Vagina (tissue), 2 donors: ENCODE measurements around the gene HES1. TPM values are rescaled to one million over a fixed set of nuclear protein-coding genes. Genes with fewer than 3 reads are reported as not detected.

Experiments
- DNase-seq, 2 donors: peaks; one replicate each; pipeline ENCODE4 v3.0.0-alpha.2; 2017; ENCODE audit errors: extremely low spot score in 2 of 2
- H3K27ac ChIP-seq: fragments of 200-600 bp; sonication (generic); one replicate; pipeline ENCODE4 v1.5.1; 2019
- H3K27me3 ChIP-seq: fragments of 200-600 bp; sonication (generic); one replicate; pipeline ENCODE4 v1.5.1; 2019
- H3K36me3 ChIP-seq, 2 donors: fragments of 200-600 bp; sonication (generic); one replicate each; pipeline ENCODE4 v1.5.1; 2017 to 2019
- H3K4me1 ChIP-seq: fragments of 200-600 bp; sonication (generic); one replicate; pipeline ENCODE4 v1.5.1; 2019
- H3K4me3 ChIP-seq, 2 donors: fragments of 200-600 bp; sonication (generic); 1 replicate in 1 of 2; 2 replicates in 1 of 2; pipeline ENCODE4 v1.5.1; 2016 to 2019
- H3K9me3 ChIP-seq: fragments of 200-600 bp; sonication (generic); one replicate; pipeline ENCODE4 v1.5.1; 2019
- POLR2A ChIP-seq, 2 donors: fragments of 450-650 bp; IDR thresholded peaks; one replicate each; pipeline ENCODE4 v1.6.1; 2017; ENCODE audit warnings: antibody characterized with exemption in 2 of 2, mild to moderate bottlenecking in 2 of 2, moderate library complexity in 2 of 2
- POLR2AphosphoS5 ChIP-seq, 2 donors: sonication (generic); formaldehyde crosslinking; IDR thresholded peaks; one replicate each; pipeline ENCODE4 v1.9.0; 2017; ENCODE audit warnings: antibody characterized with exemption in 2 of 2, mild to moderate bottlenecking in 2 of 2, low read depth in 1 of 2; ENCODE audit not compliant: insufficient read depth in 1 of 2
- intact Hi-C: fragments of 100-400 bp; cut with DNase I; formaldehyde crosslinking; loops from one replicate; pipeline ENCODE4 v1.15.1; 2023
- total RNA-seq: library from RNA; depleted of rRNA; stranded (reverse); fragments of >200 nt; gene quantifications from one replicate; pipeline ENCODE4 v1.2.3, GENCODE V29; 2016
- TF ChIP-seq, protein P1 (sequence below), 3 experiments: fragments of 450-650 bp in 2 of 3; fragments of 200-600 bp in 1 of 3; sonication (generic) in 1 of 3; IDR thresholded peaks; one replicate each; pipeline ENCODE4 v1.5.1; 2017 to 2019; ENCODE audit warnings: antibody characterized with exemption in 3 of 3, mild to moderate bottlenecking in 2 of 3, moderate library complexity in 2 of 3

The HES1 gene
- total RNA-seq, 1 donor from 2014 or later: 191 TPM

DNA sequence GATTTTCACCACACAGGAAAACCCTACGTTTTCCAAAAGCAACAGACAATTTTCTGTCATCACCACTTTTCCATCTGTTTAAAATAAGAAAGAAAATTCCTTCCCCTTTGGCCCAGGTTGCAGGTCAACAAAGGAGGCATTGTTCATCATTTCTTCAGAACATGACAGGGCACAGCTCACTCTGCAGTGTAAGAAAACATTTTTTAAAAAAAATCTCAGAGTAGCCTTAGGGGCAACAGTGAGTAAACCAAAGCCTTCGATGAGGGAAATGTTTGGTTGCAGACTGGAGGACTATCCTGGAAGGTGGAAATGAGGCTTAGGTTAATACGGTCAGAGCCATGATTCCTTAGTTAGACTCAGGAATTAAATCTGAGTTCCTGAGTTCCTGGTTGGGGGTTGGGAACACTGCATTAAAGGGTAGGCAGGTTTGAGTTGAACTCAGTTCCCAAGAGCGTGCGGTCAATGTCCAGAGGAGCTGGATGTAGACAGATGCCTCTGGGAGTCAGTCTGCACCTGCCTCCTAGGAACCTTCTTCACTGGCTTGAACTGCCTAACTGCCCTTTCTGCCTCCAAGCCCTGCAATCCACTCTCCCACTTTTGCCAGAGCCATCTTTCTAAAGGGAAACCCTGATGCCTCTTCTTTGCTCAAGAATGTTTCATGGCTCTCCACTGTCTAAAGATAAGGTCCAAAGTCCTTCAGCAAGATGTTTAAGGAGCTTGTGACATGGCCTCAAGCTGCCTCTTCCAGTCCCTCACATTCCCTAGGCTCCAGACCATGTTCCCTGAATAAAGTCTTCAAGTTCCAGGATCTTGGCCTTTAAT lies 3.3 kb upstream of the HES1 start:
- Histone ChIP-seq H3K4me3 (no peak overlapping the region), H3K4me1 (peaks cover 23% of the 10 kb centered on the region), H3K36me3 (no peaks in the 10 kb centered on the region), H3K27ac (no peak overlapping the region), H3K9me3 (no peaks in the 10 kb centered on the region), H3K27me3 (no peaks in the 10 kb centered on the region)
- TF ChIP-seq POLR2AphosphoS5 (IDR thresholded peaks at IDR 0.05; ENCODE audit: insufficient read depth in 1 of 2, low read depth in 1 of 2): no peak
- TF ChIP-seq, protein P1, sequence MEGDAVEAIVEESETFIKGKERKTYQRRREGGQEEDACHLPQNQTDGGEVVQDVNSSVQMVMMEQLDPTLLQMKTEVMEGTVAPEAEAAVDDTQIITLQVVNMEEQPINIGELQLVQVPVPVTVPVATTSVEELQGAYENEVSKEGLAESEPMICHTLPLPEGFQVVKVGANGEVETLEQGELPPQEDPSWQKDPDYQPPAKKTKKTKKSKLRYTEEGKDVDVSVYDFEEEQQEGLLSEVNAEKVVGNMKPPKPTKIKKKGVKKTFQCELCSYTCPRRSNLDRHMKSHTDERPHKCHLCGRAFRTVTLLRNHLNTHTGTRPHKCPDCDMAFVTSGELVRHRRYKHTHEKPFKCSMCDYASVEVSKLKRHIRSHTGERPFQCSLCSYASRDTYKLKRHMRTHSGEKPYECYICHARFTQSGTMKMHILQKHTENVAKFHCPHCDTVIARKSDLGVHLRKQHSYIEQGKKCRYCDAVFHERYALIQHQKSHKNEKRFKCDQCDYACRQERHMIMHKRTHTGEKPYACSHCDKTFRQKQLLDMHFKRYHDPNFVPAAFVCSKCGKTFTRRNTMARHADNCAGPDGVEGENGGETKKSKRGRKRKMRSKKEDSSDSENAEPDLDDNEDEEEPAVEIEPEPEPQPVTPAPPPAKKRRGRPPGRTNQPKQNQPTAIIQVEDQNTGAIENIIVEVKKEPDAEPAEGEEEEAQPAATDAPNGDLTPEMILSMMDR (IDR thresholded peaks at IDR 0.05): no peak
- TF ChIP-seq POLR2A (IDR thresholded peaks at IDR 0.05): no peak
- DNase-seq: no peak
- intact Hi-C loops: loop anchor here (10.0 kb wide), 1 partner anchor 58 kb away; no protein-coding TSS in a partner anchor

DNA sequence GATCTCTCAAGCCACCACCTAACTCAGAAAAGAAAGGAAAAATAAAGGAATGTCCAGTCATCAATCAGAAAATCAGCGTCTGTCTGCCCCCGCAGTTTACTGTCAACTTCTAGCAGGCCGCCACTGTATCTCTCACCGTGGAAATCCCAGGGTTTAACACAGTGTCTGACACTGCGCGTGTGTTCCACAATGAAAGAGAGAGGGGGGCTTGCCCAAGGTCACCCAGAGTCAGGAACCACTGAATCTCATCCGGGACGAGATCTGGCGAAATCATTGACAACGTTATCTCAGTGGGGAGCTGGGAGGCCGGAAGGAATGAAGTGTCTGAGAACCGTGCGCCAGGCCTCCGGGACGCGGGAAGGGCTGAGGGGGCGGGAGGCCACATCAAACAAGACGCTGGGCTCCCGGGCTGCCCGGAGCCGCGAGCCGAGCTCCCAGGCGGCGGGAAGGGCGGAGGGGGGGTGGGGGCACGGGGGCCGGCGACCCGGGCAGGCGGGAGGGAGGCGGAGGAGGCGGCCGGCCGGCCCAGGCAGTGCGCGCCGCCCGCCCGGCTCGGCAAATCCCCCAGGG lies 2.2 kb upstream of the HES1 start:
- H3K27ac ChIP-seq: peak overlapping the region; percentile 86
- no peaks in the 10 kb centered on the region for H3K36me3 ChIP-seq
- TF ChIP-seq POLR2A (IDR thresholded peaks at IDR 0.05) (no peak), POLR2AphosphoS5 (IDR thresholded peaks at IDR 0.05; ENCODE audit: insufficient read depth in 1 of 2, low read depth in 1 of 2) (no peak)
- TF ChIP-seq, protein P1 (IDR thresholded peaks at IDR 0.05): no peak
- H3K4me3 ChIP-seq: peak overlapping the region; percentile 54 to 63
- no peak for DNase-seq
- H3K4me1 ChIP-seq: peaks cover 33% of the 10 kb centered on the region
- no peaks in the 10 kb centered on the region for H3K9me3 ChIP-seq
- no peaks in the 10 kb centered on the region for H3K27me3 ChIP-seq
- intact Hi-C loops: loop anchor here (2.0 to 10.0 kb wide), 2 partner anchors 59 to 181 kb away; no protein-coding TSS in a partner anchor

DNA sequence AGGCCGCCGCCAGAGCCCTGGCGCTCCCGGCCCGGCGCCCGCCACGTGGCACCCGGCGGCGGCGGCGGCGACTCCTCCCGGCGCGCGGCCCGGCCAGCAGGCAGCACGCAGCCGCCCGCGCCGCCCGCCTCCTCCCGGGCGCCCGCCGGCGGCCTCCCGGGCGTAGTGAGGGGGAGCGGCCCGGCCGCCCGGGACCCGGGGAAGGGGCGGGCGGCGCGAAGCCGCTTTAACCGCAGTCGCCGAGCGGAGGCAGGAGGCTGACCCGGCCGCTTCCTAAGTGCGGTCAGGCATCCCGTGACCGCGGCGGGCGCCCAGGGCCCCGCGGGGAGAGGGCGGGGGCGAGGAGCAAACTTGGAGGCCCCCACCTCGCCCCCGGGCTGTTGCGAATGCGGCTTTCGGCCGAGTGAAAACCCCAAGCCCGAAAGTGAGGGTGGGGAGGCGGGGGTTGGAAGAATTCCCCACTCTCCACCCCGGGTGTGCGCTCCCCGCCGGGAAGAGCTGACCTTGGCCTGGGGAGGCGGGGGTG lies 1.7 kb upstream of the HES1 start:
- H3K9me3 ChIP-seq: no peaks in the 10 kb centered on the region
- peaks cover 38% of the 10 kb centered on the region for H3K4me1 ChIP-seq
- DNase-seq: no peak

DNA sequence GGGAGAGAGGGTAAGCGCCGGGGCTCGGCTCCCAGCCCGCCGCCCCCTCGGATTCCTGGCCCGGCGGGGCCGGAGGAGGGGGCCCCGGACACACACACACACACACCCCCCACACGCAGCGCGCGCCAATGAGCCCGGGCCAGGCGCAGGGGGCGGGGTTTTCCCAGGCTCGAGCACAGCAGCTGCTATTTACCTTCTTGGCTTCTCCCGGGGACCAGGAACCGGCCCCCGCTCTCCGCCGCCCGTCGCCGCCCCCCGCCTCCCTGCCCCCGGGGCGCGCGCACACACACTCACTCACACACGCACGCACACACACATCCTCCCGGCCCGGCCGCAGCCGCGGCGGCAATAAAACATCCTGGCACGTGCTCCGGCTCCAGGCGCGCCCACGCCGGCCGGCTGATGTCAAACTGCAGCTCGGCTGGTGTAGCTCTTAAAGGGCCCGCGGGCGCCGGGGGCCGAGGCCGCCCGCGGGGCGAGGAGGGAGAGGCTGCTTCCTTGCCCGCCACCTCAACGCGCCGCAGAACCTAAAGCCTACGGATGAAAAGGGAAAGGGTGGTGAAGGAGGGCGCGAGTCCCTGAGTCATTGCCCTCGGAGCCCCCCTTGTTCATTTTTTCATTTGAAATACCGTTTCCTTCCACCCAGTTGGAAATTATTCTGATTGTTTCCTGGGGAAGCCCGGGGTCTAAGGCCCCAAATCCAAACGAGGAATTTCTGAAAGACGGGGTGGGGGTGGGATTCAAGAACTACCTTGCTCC lies 1.0 kb upstream of the HES1 start:
- peaks cover 41% of the 10 kb centered on the region for H3K4me1 ChIP-seq
- no peaks in the 10 kb centered on the region for H3K27me3 ChIP-seq
- TF ChIP-seq POLR2A (IDR thresholded peaks at IDR 0.05) (peak in 1 of 2 donors; percentile 38), POLR2AphosphoS5 (IDR thresholded peaks at IDR 0.05; ENCODE audit: insufficient read depth in 1 of 2, low read depth in 1 of 2) (peak; percentile 69 to 86)
- TF ChIP-seq, protein P1 (IDR thresholded peaks at IDR 0.05): peak in 1 of 3 experiments; percentile 4
- peak overlapping the region; percentile 54 to 63 for H3K4me3 ChIP-seq
- peak in 1 of 2 donors; percentile 98 for DNase-seq
- no peaks in the 10 kb centered on the region for H3K9me3 ChIP-seq
- intact Hi-C loops: loop anchor here (2.0 to 10.0 kb wide), 3 partner anchors 60 to 353 kb away; no protein-coding TSS in a partner anchor
- peak overlapping the region; percentile 86 for H3K27ac ChIP-seq
- no peaks in the 10 kb centered on the region for H3K36me3 ChIP-seq

More for the DNA sequence above, 1.7 kb upstream of the HES1 start:
- intact Hi-C loops: loop anchor here (2.0 to 10.0 kb wide), 2 partner anchors 59 to 181 kb away; no protein-coding TSS in a partner anchor
- Histone ChIP-seq H3K27me3 (no peaks in the 10 kb centered on the region), H3K36me3 (no peaks in the 10 kb centered on the region), H3K4me3 (peak overlapping the region; percentile 54 to 63), H3K27ac (peak overlapping the region; percentile 86)
- TF ChIP-seq POLR2AphosphoS5 (IDR thresholded peaks at IDR 0.05; ENCODE audit: insufficient read depth in 1 of 2, low read depth in 1 of 2) (no peak), POLR2A (IDR thresholded peaks at IDR 0.05) (no peak)
- TF ChIP-seq, protein P1 (IDR thresholded peaks at IDR 0.05): no peak
